RWPE2 (cell line): ENCODE data around the gene ANKRD13C.

ENCODE experiments used
- ATAC-seq: fragments of 200-7000 bp; cut with Tn5 transposase; 3 replicates; pipeline ENCODE4 v1.9.1; 2021; ENCODE audit warnings: low read depth
- DNase-seq: peaks from one replicate; pipeline ENCODE4 v3.0.0-alpha.2; 2020; ENCODE audit warnings: low spot score
- H3K27ac ChIP-seq: fragments of 450-650 bp; 2 replicates; pipeline ENCODE4 v1.5.1; 2017; ENCODE audit warnings: mild to moderate bottlenecking; ENCODE audit not compliant: poor library complexity, severe bottlenecking
- H3K27me3 ChIP-seq: fragments of 250-450 bp; sonication (Bioruptor Pico); 2 replicates; pipeline ENCODE4 v1.5.1; 2021; ENCODE audit warnings: mild to moderate bottlenecking, moderate library complexity; ENCODE audit not compliant: insufficient read depth, poor library complexity, severe bottlenecking
- H3K36me3 ChIP-seq: fragments of 250-450 bp; sonication (Bioruptor Pico); 2 replicates; pipeline ENCODE4 v1.5.1; 2020; ENCODE audit warnings: low read depth, mild to moderate bottlenecking, moderate library complexity
- H3K4me1 ChIP-seq: fragments of 250-450 bp; sonication (Bioruptor Pico); 2 replicates; pipeline ENCODE4 v1.5.1; 2021; ENCODE audit warnings: mild to moderate bottlenecking, moderate library complexity; ENCODE audit not compliant: insufficient read depth, poor library complexity, severe bottlenecking
- H3K4me3 ChIP-seq: fragments of 250-450 bp; sonication (Bioruptor Pico); 2 replicates; pipeline ENCODE4 v1.5.1; 2021; ENCODE audit warnings: mild to moderate bottlenecking, moderate library complexity; ENCODE audit not compliant: severe bottlenecking
- H3K9me3 ChIP-seq: fragments of 250-450 bp; sonication (Bioruptor Pico); 2 replicates; pipeline ENCODE4 v1.5.1; 2021; ENCODE audit warnings: mild to moderate bottlenecking, moderate library complexity; ENCODE audit not compliant: severe bottlenecking
- TF ChIP-seq, protein P1 (sequence below): fragments of 450-650 bp; IDR thresholded peaks from one replicate; pipeline ENCODE4 v1.5.1; 2017; ENCODE audit warnings: mild to moderate bottlenecking, moderate library complexity; ENCODE audit not compliant: poor library complexity, severe bottlenecking

Gene ANKRD13C

DNA sequence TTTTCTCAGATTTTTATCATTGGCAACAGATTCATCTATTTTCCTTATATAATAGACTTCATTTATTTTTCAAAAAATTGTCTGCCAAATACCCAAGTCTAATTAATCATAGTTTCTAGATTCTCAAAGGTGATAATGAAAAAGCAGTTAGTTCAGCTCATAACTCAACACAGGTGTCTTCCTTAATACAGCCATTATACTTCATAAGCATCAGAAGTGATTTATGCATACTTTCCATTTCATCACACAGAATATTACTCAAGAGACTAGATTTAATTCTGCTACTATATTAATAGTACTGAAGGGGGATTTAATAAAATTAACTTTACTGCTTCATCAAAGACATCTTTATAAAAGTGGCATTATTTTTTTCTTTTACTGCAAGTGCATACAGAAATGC, 114.6 kb downstream of the ANKRD13C start:
- Histone ChIP-seq H3K9me3 (no peaks in the 10 kb centered on the region), H3K4me1 (no peaks in the 10 kb centered on the region), H3K36me3 (peaks cover 96% of the 10 kb centered on the region), H3K27ac (no peak overlapping the region), H3K4me3 (no peak overlapping the region), H3K27me3 (no peaks in the 10 kb centered on the region)
- DNase-seq (no peak), ATAC-seq (no peak)
- TF ChIP-seq, protein P1, sequence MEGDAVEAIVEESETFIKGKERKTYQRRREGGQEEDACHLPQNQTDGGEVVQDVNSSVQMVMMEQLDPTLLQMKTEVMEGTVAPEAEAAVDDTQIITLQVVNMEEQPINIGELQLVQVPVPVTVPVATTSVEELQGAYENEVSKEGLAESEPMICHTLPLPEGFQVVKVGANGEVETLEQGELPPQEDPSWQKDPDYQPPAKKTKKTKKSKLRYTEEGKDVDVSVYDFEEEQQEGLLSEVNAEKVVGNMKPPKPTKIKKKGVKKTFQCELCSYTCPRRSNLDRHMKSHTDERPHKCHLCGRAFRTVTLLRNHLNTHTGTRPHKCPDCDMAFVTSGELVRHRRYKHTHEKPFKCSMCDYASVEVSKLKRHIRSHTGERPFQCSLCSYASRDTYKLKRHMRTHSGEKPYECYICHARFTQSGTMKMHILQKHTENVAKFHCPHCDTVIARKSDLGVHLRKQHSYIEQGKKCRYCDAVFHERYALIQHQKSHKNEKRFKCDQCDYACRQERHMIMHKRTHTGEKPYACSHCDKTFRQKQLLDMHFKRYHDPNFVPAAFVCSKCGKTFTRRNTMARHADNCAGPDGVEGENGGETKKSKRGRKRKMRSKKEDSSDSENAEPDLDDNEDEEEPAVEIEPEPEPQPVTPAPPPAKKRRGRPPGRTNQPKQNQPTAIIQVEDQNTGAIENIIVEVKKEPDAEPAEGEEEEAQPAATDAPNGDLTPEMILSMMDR, result no peak

DNA sequence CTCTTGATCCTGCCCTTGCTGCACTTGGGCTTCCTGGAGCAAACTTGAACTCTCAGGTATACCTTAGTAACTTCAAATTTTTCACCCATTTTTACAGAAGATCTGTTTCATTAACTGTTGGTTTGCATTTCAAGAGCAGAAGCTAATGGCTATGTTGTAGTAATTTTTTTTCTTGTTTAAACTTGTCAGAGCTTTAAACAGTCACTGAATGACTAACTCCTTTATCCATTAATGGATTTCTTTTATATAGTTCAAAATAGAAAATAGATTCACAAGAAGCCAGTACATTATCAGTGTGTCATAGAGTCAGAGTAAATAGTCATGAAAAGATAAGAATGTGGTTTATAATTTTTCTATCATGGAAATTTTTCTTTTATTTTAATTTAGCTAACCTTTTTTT, 119.8 kb downstream of the ANKRD13C start:
- H3K27ac ChIP-seq, result peak overlapping the region; percentile 4
- H3K9me3 ChIP-seq, result no peaks in the 10 kb centered on the region
- no peaks in the 10 kb centered on the region for H3K27me3 ChIP-seq
- ATAC-seq (peak; percentile 51; the same call in 2 of the 3 replicates), DNase-seq (no peak)
- H3K4me1 ChIP-seq, result peaks cover 7% of the 10 kb centered on the region
- TF ChIP-seq, protein P1, result no peak
- H3K36me3 ChIP-seq, result peaks cover 100% of the 10 kb centered on the region
- no peak overlapping the region for H3K4me3 ChIP-seq

DNA sequence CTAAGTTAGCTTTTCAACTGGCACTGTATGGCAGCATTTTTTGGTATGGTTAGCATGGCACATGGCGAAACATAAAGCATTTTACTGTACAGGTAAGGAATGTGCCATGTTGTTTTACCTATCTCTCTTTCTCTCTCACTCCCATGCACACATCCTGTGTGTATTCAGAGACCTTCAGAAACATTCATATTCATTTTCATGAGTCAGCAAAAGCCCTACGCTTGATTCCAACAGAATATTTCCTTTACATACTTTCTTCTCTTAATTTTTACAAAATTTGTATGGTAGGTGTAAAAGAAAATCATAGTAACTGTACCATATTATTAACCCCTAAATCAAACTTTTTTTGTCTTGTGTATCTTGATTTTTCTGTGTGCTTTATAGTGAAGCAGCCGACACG, 123.0 kb downstream of the ANKRD13C start:
- TF ChIP-seq, protein P1, result no peak
- ATAC-seq (no peak), DNase-seq (no peak)
- H3K36me3 ChIP-seq, result peaks cover 100% of the 10 kb centered on the region
- H3K4me3 ChIP-seq, result no peak overlapping the region
- H3K27ac ChIP-seq, result no peak overlapping the region
- peaks cover 16% of the 10 kb centered on the region for H3K4me1 ChIP-seq
- peaks cover 2% of the 10 kb centered on the region for H3K9me3 ChIP-seq
- H3K27me3 ChIP-seq, result no peaks in the 10 kb centered on the region

DNA sequence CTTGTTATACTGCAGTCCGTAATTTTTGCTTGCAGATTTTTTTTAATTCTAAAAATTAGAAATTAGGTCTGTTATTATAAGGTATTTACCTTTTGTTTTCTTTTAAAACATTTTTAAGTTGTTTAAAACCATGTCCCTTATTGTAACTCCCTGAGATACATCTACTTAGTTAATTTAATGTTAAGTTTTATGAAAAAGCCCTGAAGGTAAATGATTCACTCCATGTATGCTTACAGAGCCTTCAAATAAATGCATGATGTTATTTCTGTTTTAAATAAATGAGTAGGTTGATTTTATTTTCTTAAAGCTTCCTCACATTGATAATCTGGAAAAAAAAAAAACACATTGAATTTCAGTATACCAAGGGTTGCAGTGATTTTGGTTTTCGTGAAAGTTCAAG, 125.9 kb downstream of the ANKRD13C start:
- TF ChIP-seq, protein P1, result no peak
- peaks cover 2% of the 10 kb centered on the region for H3K9me3 ChIP-seq
- ATAC-seq (no peak), DNase-seq (no peak)
- H3K27ac ChIP-seq, result no peak overlapping the region
- peaks cover 100% of the 10 kb centered on the region for H3K36me3 ChIP-seq
- H3K4me1 ChIP-seq, result peaks cover 15% of the 10 kb centered on the region
- H3K27me3 ChIP-seq, result no peaks in the 10 kb centered on the region
- no peak overlapping the region for H3K4me3 ChIP-seq

DNA sequence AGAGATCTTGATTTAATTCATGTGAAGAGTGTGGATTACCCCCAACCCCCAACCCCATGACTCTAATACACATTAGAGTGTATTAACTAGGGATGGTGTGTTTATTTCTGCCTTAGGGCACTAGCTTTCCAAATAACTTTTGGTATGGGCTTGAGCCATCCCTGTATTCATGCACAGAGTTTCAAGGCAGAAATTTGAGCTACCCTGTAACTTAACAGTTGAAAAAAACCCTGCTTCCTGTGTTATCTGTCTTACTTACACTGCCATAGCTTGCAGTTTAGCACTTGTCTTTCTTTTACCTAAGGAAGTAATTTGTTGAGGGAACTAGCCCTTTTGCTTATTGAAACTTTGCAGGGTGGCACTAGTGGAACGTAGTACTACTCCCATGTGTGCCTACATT, 127.1 kb downstream of the ANKRD13C start:
- H3K27me3 ChIP-seq, result no peaks in the 10 kb centered on the region
- no peak overlapping the region for H3K27ac ChIP-seq
- peaks cover 28% of the 10 kb centered on the region for H3K4me1 ChIP-seq
- TF ChIP-seq, protein P1, result no peak
- H3K4me3 ChIP-seq, result no peak overlapping the region
- H3K9me3 ChIP-seq, result peaks cover 2% of the 10 kb centered on the region
- peaks cover 100% of the 10 kb centered on the region for H3K36me3 ChIP-seq
- DNase-seq (no peak), ATAC-seq (peak; percentile 35; the same call in 2 of the 3 replicates)
